GM12875 (cell line): ENCODE results near the gene MYL9.

Source experiments
- H3K4me3 ChIP-seq: one replicate; pipeline ENCODE4 v1.5.1; 2011; ENCODE audit warnings: low read depth, low read length, control low read depth
- CTCF ChIP-seq: IDR thresholded peaks from 2 replicates; pipeline ENCODE4 v1.5.1; 2011; ENCODE audit warnings: low read depth, mild to moderate bottlenecking, control low read depth, inconsistent platforms, low read length, moderate library complexity, borderline replicate concordance; ENCODE audit not compliant: insufficient read depth

MYL9 gene

DNA sequence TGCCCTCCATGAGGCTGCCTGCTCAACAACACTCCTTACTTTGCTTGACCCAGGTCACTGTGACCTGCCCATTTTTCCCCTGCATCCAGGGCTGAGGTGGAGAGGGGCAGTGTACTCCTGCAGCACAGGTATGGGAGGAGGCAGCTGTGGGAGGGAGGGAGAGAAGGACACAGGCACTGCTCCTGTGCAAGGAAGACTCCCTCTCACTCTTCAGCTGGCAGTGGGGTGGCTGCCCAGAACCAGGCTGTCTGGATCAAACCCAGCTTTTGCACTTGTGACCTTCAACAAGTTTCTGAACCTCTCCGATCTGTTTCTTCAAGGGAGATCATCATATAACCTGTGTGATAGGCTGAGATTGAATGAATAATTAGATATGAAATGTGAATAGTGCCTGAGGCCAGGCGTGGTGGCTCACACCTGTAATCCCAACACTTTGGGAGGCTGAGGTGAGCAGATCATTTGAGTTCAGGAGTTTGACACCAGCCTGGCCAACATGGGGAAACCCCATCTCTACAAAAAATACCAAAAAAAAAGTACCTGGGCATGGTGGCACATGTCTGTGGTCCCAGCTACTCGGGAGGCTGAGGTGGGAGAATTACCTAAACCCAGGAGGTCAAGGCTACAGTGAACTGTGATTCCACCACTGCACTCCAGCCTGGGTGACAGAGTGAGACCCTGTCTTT lies 46.2 kb downstream of the MYL9 start:
- no peak for TF ChIP-seq CTCF
- no peak overlapping the region for H3K4me3 ChIP-seq

- TF ChIP-seq CTCF = no peak
These were observed 50.0 kb downstream of the MYL9 start for GRCh38 chr20:36591281-36591680.

GRCh38 chr20:36591854-36592641 lies 50.7 kb downstream of the MYL9 start:
- no peak overlapping the region for H3K4me3 ChIP-seq
- TF ChIP-seq CTCF = no peak

More at GRCh38 chr20:36591281-36591680, 50.0 kb downstream of the MYL9 start:
- no peak overlapping the region for H3K4me3 ChIP-seq

- no peak for TF ChIP-seq CTCF
- H3K4me3 ChIP-seq = no peak overlapping the region
These were observed 52.1 kb downstream of the MYL9 start for GRCh38 chr20:36593347-36593929.

- no peak for TF ChIP-seq CTCF
- H3K4me3 ChIP-seq = no peak overlapping the region
These were observed 58.6 kb downstream of the MYL9 start for GRCh38 chr20:36599912-36600345.
